HG02943 (cell line): ENCODE data around the gene WDR81.
A peak's percentile ranks its signal among the peaks of the same experiment; 100 is the strongest.
"Not testable (repeated sequence)": the region's sequence is repeated elsewhere in the genome, so short reads cannot be mapped to it uniquely, and the experiment has no call there.

ENCODE experiments used
- ATAC-seq: cut with Tn5 transposase; IDR thresholded peaks from one replicate; pipeline ENCODE4 v1.9.1; 2021; ENCODE audit warnings: mild to moderate bottlenecking, low read depth, moderate library complexity; ENCODE audit not compliant: unreplicated experiment

Gene WDR81

GRCh38 chr17:1712271-1712670, 12.2 kb upstream of the WDR81 start:
- ATAC-seq = no peak

GRCh38 chr17:1713160-1713877, 11.2 kb upstream of the WDR81 start:
- ATAC-seq = no peak

GRCh38 chr17:1713878-1714426, 10.6 kb upstream of the WDR81 start:
- no peak for ATAC-seq

- ATAC-seq = no peak
These were observed 10.0 kb upstream of the WDR81 start for GRCh38 chr17:1714427-1714979.

GRCh38 chr17:1714980-1715802, 9.3 kb upstream of the WDR81 start:
- no peak for ATAC-seq

GRCh38 chr17:1715803-1716075, 8.8 kb upstream of the WDR81 start:
- no peak for ATAC-seq

- peak; percentile 60 for ATAC-seq
These were observed 8.2 kb upstream of the WDR81 start for GRCh38 chr17:1716076-1716911.

- peak; percentile 44 for ATAC-seq
These were observed 7.4 kb upstream of the WDR81 start for GRCh38 chr17:1716912-1717695.

- ATAC-seq = no peak
These were observed 5.9 kb upstream of the WDR81 start for GRCh38 chr17:1718362-1719165.

GRCh38 chr17:1720856-1721386, 3.6 kb upstream of the WDR81 start:
- no peak for ATAC-seq

GRCh38 chr17:1722022-1722421, 2.5 kb upstream of the WDR81 start:
- ATAC-seq = not testable (repeated sequence)

- ATAC-seq = no peak
These were observed 551 bp downstream of the WDR81 start for GRCh38 chr17:1724869-1725641.

GRCh38 chr17:1725642-1726511, 1.4 kb downstream of the WDR81 start:
- ATAC-seq = no peak

GRCh38 chr17:1726626-1727257, 2.2 kb downstream of the WDR81 start:
- ATAC-seq = no peak

- ATAC-seq = no peak
These were observed 2.8 kb downstream of the WDR81 start for GRCh38 chr17:1727258-1727789.

GRCh38 chr17:1727876-1728630, 3.5 kb downstream of the WDR81 start:
- ATAC-seq = no peak
